Measurements from ENCODE around the gene NR2C1. TPM values are rescaled to one million over a fixed set of nuclear protein-coding genes. Genes with fewer than 3 reads are reported as not detected.
A peak's percentile ranks its signal among the peaks of the same experiment; 100 is the strongest.

NR2C1 gene
- total RNA-seq, 1 experiment from 2014 or later, result 33.7 TPM

DNA sequence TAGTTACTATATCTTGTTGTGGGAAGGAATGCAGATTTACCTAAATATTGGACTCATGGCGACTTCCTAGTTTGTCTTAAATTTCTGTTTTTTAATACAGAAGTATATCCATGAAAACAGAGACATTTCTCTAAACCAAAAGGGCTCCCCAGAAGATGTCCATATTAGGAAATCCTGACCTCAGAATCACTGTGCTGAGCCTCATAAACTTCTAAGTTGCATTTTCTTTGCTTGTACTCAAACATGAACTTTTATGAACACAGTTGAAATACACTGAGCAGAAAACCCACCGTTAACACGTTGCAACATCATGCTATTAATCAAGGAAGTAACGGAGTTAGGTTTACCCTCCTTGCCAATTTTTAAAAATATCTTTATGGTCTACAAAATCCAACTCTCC lies 42.9 kb upstream of the NR2C1 start:
- Histone ChIP-seq H3K4me2 (ENCODE audit: low read length) (peak overlapping the region; percentile 56), H3K4me3 (replicated peaks in 1 of 2; ENCODE audit: low read depth in 1 of 2, low read length in 2 of 2) (peak overlapping the region in 1 of 2 experiments; percentile 23; a peak in 2 of 4 replicates), H2AFZ (ENCODE audit: low read depth, low read length, poor library complexity, severe bottlenecking) (no peak overlapping the region), H3K9me2 (ENCODE audit: insufficient read depth) (no peaks in the 10 kb centered on the region), H3K9ac (ENCODE audit: low read length) (peak overlapping the region; percentile 47), H3K27me3 (ENCODE audit: insufficient read depth, low read length) (no peaks in the 10 kb centered on the region), H3K79me2 (ENCODE audit: insufficient read depth, low read length) (no peaks in the 10 kb centered on the region), H3K9me3 (ENCODE audit: control insufficient read depth in 1 of 2, insufficient read depth in 1 of 2, low read depth in 1 of 2, low read length in 2 of 2) (no peaks in the 10 kb centered on the region), H3K4me1 (ENCODE audit: control insufficient read depth in 1 of 2, insufficient read depth in 2 of 2, low read length in 2 of 2) (peaks cover 9 to 49% of the 10 kb centered on the region in 2 experiments), H3K27ac (ENCODE audit: low read depth, low read length) (peak overlapping the region; percentile 13; the same call in 1 of the 2 replicates), H3K36me3 (ENCODE audit: control insufficient read depth in 1 of 2, insufficient read depth in 2 of 2, low read length in 2 of 2) (peaks cover 0 to 10% of the 10 kb centered on the region in 2 experiments; a peak in 1 of 4 replicates), H4K20me1 (ENCODE audit: insufficient read depth) (no peaks in the 10 kb centered on the region)
- ChIA-PET CTCF (interaction anchor here (0.7 to 2.5 kb wide), 9 partner anchors 7 to 423 kb away, joined by 4 to 38 read pairs (median 6); partner anchors contain the start of genes FGD6 and VEZT), POLR2A (interaction anchor here (1.5 kb wide), 1 partner anchor 418 kb away, joined by 6 read pairs; no protein-coding TSS in a partner anchor), RAD21 (ENCODE audit: low non-redundant PET in 1 of 2, low total read pairs in 2 of 2, uncharacterized antibody in 2 of 2, unreplicated experiment in 2 of 2) (interaction anchor here (1.3 to 2.0 kb wide), 5 partner anchors 101 to 418 kb away, joined by 3 to 19 read pairs (median 14); partner anchors contain the start of genes FGD6 (in 2 of the 2) and VEZT (in 2 of the 2))
- ATAC-seq, result no peak
- TSS peak; percentile 85 for BruUV-seq (replicated peaks)
- no peak for DNase-seq (ENCODE audit: low read depth, low spot score)
- intact Hi-C loops (cut with micrococcal nuclease), result loop anchor here (5.0 to 10.0 kb wide), 2 partner anchors 86 to 572 kb away; no protein-coding TSS in a partner anchor
- TF ChIP-seq EZH2 (IDR thresholded peaks at IDR 0.05) (no peak), SRF (IDR thresholded peaks at IDR 0.05; ENCODE audit: low read depth) (peak; percentile 55)
- TF ChIP-seq, protein P1, sequence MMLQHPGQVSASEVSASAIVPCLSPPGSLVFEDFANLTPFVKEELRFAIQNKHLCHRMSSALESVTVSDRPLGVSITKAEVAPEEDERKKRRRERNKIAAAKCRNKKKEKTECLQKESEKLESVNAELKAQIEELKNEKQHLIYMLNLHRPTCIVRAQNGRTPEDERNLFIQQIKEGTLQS (IDR thresholded peaks at IDR 0.05), result no peak
- TF ChIP-seq, protein P2, sequence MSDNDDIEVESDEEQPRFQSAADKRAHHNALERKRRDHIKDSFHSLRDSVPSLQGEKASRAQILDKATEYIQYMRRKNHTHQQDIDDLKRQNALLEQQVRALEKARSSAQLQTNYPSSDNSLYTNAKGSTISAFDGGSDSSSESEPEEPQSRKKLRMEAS (IDR thresholded peaks at IDR 0.05), result no peak

GRCh38 chr12:95115641-95116040 lies 42.2 kb upstream of the NR2C1 start:
- BruUV-seq (replicated peaks), result no TSS peak
- Histone ChIP-seq H3K9ac (ENCODE audit: low read length) (no peak overlapping the region), H3K4me2 (ENCODE audit: low read length) (no peak overlapping the region), H3K4me3 (replicated peaks in 1 of 2; ENCODE audit: low read depth in 1 of 2, low read length in 2 of 2) (no peak overlapping the region), H3K4me1 (ENCODE audit: control insufficient read depth in 1 of 2, insufficient read depth in 2 of 2, low read length in 2 of 2) (peaks cover 9 to 49% of the 10 kb centered on the region in 2 experiments), H3K79me2 (ENCODE audit: insufficient read depth, low read length) (no peaks in the 10 kb centered on the region), H3K36me3 (ENCODE audit: control insufficient read depth in 1 of 2, insufficient read depth in 2 of 2, low read length in 2 of 2) (peaks cover 0 to 11% of the 10 kb centered on the region in 2 experiments; a peak in 1 of 4 replicates), H3K9me2 (ENCODE audit: insufficient read depth) (no peaks in the 10 kb centered on the region), H3K27me3 (ENCODE audit: insufficient read depth, low read length) (no peaks in the 10 kb centered on the region), H4K20me1 (ENCODE audit: insufficient read depth) (no peaks in the 10 kb centered on the region), H2AFZ (ENCODE audit: low read depth, low read length, poor library complexity, severe bottlenecking) (no peak overlapping the region), H3K27ac (ENCODE audit: low read depth, low read length) (no peak overlapping the region), H3K9me3 (ENCODE audit: control insufficient read depth in 1 of 2, insufficient read depth in 1 of 2, low read depth in 1 of 2, low read length in 2 of 2) (no peaks in the 10 kb centered on the region)
- intact Hi-C loops (cut with micrococcal nuclease), result loop anchor here (5.0 to 10.0 kb wide), 2 partner anchors 87 to 571 kb away; no protein-coding TSS in a partner anchor
- RAD21 ChIA-PET (ENCODE audit: low non-redundant PET in 1 of 2, low total read pairs in 2 of 2, uncharacterized antibody in 2 of 2, unreplicated experiment in 2 of 2), result no interaction called here
- no peak for ATAC-seq
- DNase-seq (ENCODE audit: low read depth, low spot score), result no peak
- POLR2A ChIA-PET, result interaction anchor here (1.1 kb wide), 1 partner anchor 11 kb away, joined by 4 read pairs; no protein-coding TSS in a partner anchor
- no peak for TF ChIP-seq ZNF274 (IDR thresholded peaks at IDR 0.05; ENCODE audit: low read depth, low read length)
- TF ChIP-seq ZFX (IDR thresholded peaks at IDR 0.05), result no peak
- TF ChIP-seq JUND (IDR thresholded peaks at IDR 0.05), result no peak
- no peak for TF ChIP-seq ELF1 (IDR thresholded peaks at IDR 0.05; ENCODE audit: borderline replicate concordance, low read depth)
- TF ChIP-seq, protein P1 (IDR thresholded peaks at IDR 0.05), result no peak
- TF ChIP-seq CBX3 (IDR thresholded peaks at IDR 0.05; ENCODE audit: low read depth), result no peak
- no peak for TF ChIP-seq RAD21 (IDR thresholded peaks at IDR 0.05; ENCODE audit: low read depth)
- CTCF ChIA-PET, result interaction anchor here (2.5 kb wide), 1 partner anchor 102 kb away, joined by 27 read pairs; the partner anchor contains the start of genes FGD6 and VEZT
